Measurements from ENCODE around the gene NFE2.

- TF ChIP-seq CTCF (IDR thresholded peaks at IDR 0.05): no peak
- no peak for TF ChIP-seq POLR2A (IDR thresholded peaks at IDR 0.05)
These were observed 29.6 kb upstream of the NFE2 start for GRCh38 chr12:54330442-54330841.

All from lower leg skin (tissue), 3 donors.